A673 (cell line): ENCODE results near the gene SHANK3.

ENCODE experiments used
- CTCF ChIP-seq: fragments of 300-800, 200-600 bp; sonication (generic); conservative IDR thresholded peaks from 2 replicates; pipeline ENCODE4 v1.5.1; 2017; ENCODE audit warnings: low read depth, mild to moderate bottlenecking, antibody characterized with exemption, low read length, moderate library complexity, mixed read lengths
- EZH2 ChIP-seq: fragments of 200-600 bp; sonication (generic); IDR thresholded peaks from 2 replicates; pipeline ENCODE4 v1.6.1; 2017; ENCODE audit warnings: borderline replicate concordance, low read depth, mild to moderate bottlenecking, mixed read lengths, antibody characterized with exemption, low read length; ENCODE audit not compliant: poor library complexity, severe bottlenecking

GRCh38 chr22:50625568-50626313 lies 46.9 kb upstream of the SHANK3 start:
- TF ChIP-seq CTCF (no peak), EZH2 (no peak)
